ENCODE measurements around the gene VEZF1.

The VEZF1 gene

GRCh38 chr17:58020401-58020800 lies 32.3 kb upstream of the VEZF1 start:
- H3K4me3 ChIP-seq (ENCODE audit: low read depth in 1 of 2, low read length in 2 of 2), result no peak overlapping the region
- no peaks in the 10 kb centered on the region for H3K4me1 ChIP-seq (ENCODE audit: insufficient read depth, low read length)
- no peak for DNase-seq
- no peaks in the 10 kb centered on the region for H3K36me3 ChIP-seq (ENCODE audit: insufficient read depth, low read length)
- no peaks in the 10 kb centered on the region for H3K9me3 ChIP-seq (ENCODE audit: insufficient read depth, low read length, severe bottlenecking)
- no peak for ATAC-seq (ENCODE audit: insufficient read depth, low read depth)
- H3K79me2 ChIP-seq (ENCODE audit: insufficient read depth, low read length), result no peaks in the 10 kb centered on the region
- no peak overlapping the region for H2AFZ ChIP-seq (ENCODE audit: low read depth, low read length)
- no peak overlapping the region for H3K27ac ChIP-seq (ENCODE audit: low read length)
- no peaks in the 10 kb centered on the region for H4K20me1 ChIP-seq (ENCODE audit: insufficient read depth, low read length)
- H3K9ac ChIP-seq (ENCODE audit: low read depth, low read length), result no peak overlapping the region
- TF ChIP-seq CTCF (IDR thresholded peaks at IDR 0.05; ENCODE audit: borderline replicate concordance, extremely low read depth, low read length, poor library complexity, severe bottlenecking) (no peak), EZH2 (IDR thresholded peaks at IDR 0.05; ENCODE audit: borderline replicate concordance, low read depth, low read length, severe bottlenecking) (no peak)
- H3K4me2 ChIP-seq (ENCODE audit: insufficient read depth, low read length), result no peak overlapping the region
- peaks cover 4% of the 10 kb centered on the region for H3K27me3 ChIP-seq (ENCODE audit: insufficient read depth, low read length, poor library complexity)

GRCh38 chr17:58019521-58019920 lies 31.5 kb upstream of the VEZF1 start:
- H3K4me2 ChIP-seq (ENCODE audit: insufficient read depth, low read length), result no peak overlapping the region
- H4K20me1 ChIP-seq (ENCODE audit: insufficient read depth, low read length), result no peaks in the 10 kb centered on the region
- no peaks in the 10 kb centered on the region for H3K36me3 ChIP-seq (ENCODE audit: insufficient read depth, low read length)
- H3K4me1 ChIP-seq (ENCODE audit: insufficient read depth, low read length), result no peaks in the 10 kb centered on the region
- no peak overlapping the region for H3K4me3 ChIP-seq (ENCODE audit: low read depth in 1 of 2, low read length in 2 of 2)
- no peak for DNase-seq
- H3K27me3 ChIP-seq (ENCODE audit: insufficient read depth, low read length, poor library complexity), result no peaks in the 10 kb centered on the region
- ATAC-seq (ENCODE audit: insufficient read depth, low read depth), result no peak
- no peak overlapping the region for H3K27ac ChIP-seq (ENCODE audit: low read length)
- H2AFZ ChIP-seq (ENCODE audit: low read depth, low read length), result no peak overlapping the region
- no peak overlapping the region for H3K9ac ChIP-seq (ENCODE audit: low read depth, low read length)
- H3K9me3 ChIP-seq (ENCODE audit: insufficient read depth, low read length, severe bottlenecking), result no peaks in the 10 kb centered on the region
- no peak for TF ChIP-seq EZH2 (IDR thresholded peaks at IDR 0.05; ENCODE audit: borderline replicate concordance, low read depth, low read length, severe bottlenecking)
- no peak for TF ChIP-seq CTCF (IDR thresholded peaks at IDR 0.05; ENCODE audit: borderline replicate concordance, extremely low read depth, low read length, poor library complexity, severe bottlenecking)
- no peaks in the 10 kb centered on the region for H3K79me2 ChIP-seq (ENCODE audit: insufficient read depth, low read length)

- no peak for TF ChIP-seq CTCF (IDR thresholded peaks at IDR 0.05; ENCODE audit: borderline replicate concordance, extremely low read depth, low read length, poor library complexity, severe bottlenecking)
- TF ChIP-seq EZH2 (IDR thresholded peaks at IDR 0.05; ENCODE audit: borderline replicate concordance, low read depth, low read length, severe bottlenecking), result no peak
- Histone ChIP-seq H2AFZ (ENCODE audit: low read depth, low read length) (no peak overlapping the region), H3K9ac (ENCODE audit: low read depth, low read length) (no peak overlapping the region), H3K9me3 (ENCODE audit: insufficient read depth, low read length, severe bottlenecking) (no peaks in the 10 kb centered on the region), H3K36me3 (ENCODE audit: insufficient read depth, low read length) (no peaks in the 10 kb centered on the region), H3K4me3 (ENCODE audit: low read depth in 1 of 2, low read length in 2 of 2) (no peak overlapping the region), H3K27ac (ENCODE audit: low read length) (no peak overlapping the region), H4K20me1 (ENCODE audit: insufficient read depth, low read length) (no peaks in the 10 kb centered on the region), H3K4me1 (ENCODE audit: insufficient read depth, low read length) (no peaks in the 10 kb centered on the region), H3K79me2 (ENCODE audit: insufficient read depth, low read length) (no peaks in the 10 kb centered on the region), H3K27me3 (ENCODE audit: insufficient read depth, low read length, poor library complexity) (no peaks in the 10 kb centered on the region), H3K4me2 (ENCODE audit: insufficient read depth, low read length) (no peak overlapping the region)
- ATAC-seq (ENCODE audit: insufficient read depth, low read depth) (no peak), DNase-seq (no peak)
Measured at GRCh38 chr17:58019039-58019438, 31.0 kb upstream of the VEZF1 start.
